NCI-H460 (cell line): Measurements from ENCODE around the gene ACOX3. TPM values are rescaled to one million over a fixed set of nuclear protein-coding genes. Genes with fewer than 3 reads are reported as not detected.
"Not testable (repeated sequence)": the region's sequence is repeated elsewhere in the genome, so short reads cannot be mapped to it uniquely, and the experiment has no call there.

ENCODE experiments used
- DNase-seq: peaks from one replicate; pipeline ENCODE4 v3.0.0-alpha.2; 2016; ENCODE audit warnings: low read depth; ENCODE audit errors: extremely low read depth
- total RNA-seq: library from RNA; depleted of rRNA; stranded (reverse); fragments of >200 nt; shearing (Covaris generic); gene quantifications from 2 replicates; pipeline ENCODE4 v1.2.3, GENCODE V29; 2014

Gene ACOX3
- total RNA-seq, 1 experiment from 2014 or later = 5.9 TPM

DNA sequence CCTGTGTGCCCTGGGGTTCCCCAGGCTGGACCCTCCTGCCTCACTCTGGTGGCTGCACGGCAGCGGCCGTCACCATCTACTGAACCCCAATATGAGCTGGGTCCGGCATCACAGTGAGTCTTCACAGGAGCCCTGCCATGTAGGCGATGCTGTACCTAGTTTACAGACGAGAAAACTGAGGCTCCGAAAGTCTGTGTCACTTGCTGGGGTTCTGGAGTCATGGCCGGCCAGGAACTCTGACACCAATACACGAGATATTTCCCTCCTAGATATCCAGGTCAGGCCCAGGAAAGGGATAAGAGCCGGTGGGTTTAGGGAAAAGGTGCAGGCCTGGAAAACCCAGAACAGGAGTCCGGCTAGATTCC lies 96.6 kb downstream of the ACOX3 start:
- DNase-seq = no peak

DNA sequence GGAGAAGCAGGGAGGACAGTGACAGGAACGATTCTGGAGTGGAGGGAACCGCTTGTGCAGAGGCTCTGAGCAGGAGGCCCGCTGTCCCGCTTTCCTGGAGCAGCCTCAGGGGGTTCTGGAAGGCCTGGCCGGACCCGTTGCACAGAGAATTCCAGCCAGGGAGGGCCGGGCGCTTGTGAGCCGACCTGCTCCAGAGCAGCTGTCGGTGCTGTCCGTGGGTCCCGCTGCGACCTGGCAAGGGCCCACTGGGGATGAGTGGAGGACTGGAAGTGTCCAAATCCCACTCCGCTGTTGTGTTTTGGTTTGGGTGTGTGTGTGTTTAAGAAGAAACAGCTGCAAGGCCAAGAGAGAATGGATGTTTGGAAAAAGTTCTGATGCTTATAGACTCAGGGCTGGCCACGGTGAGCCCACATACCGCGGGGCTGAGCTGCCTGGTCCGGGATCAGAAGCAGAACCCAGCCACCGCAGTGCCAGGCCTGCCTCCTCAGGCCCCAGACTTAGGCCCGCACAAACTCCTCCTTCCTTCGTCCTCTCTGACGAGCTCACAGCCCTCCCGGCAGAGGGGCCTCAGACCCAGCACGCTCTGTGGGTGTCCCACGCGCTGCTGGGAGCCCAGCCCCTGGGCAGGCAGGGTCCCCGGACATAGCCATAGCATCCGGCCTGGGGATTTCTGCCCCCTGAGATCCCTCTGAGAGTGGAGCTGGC lies 97.1 kb downstream of the ACOX3 start:
- DNase-seq = no peak

DNA sequence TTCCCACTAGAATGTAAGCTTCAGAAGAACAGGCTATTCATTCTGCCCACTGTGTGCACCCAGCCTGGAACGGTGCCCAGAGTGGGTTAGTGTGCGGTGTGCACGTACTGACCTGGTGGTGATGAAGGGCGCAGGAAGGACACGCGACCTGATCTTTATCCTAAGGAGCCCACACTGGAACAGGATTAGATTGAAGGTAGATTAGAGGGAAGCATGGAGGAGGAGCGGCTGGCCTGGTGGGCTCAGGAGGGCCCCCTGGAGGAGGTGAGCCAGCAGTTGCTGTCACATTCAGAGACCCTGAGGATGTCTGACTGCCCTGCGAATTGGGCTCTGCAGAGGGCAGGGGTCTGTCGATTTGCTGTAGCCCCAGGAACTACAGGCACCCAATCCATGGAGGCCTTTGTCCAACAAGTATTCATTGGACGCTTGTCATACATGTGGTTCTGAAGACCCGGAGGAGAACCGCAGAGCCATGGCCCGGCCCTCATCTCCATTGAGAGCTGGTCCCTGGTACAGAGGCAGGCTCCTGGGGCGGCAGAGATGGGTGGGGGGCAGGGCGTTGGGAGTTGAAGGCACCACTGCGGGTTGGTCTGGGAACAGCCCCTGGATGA lies 97.8 kb downstream of the ACOX3 start:
- DNase-seq = no peak

DNA sequence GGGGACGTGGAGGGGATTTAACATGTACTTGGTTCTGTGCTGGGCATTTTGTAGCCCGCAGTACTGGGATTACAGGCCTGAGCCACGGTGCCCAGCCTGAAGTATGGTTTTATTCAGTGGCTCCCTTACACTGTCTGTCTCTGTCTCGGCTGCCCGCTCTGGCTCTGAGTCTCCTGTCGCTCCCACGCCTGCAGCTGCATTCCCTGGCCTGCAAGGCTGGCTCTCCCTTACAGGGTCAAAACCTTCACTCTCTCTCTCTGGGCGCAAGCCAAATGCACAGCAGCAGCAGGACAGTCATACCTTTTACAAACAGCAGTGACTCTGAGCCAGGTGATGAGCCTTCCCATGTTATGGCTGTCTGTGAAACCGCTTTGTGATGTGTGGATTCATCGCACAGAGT lies 98.8 kb downstream of the ACOX3 start:
- DNase-seq = no peak

DNA sequence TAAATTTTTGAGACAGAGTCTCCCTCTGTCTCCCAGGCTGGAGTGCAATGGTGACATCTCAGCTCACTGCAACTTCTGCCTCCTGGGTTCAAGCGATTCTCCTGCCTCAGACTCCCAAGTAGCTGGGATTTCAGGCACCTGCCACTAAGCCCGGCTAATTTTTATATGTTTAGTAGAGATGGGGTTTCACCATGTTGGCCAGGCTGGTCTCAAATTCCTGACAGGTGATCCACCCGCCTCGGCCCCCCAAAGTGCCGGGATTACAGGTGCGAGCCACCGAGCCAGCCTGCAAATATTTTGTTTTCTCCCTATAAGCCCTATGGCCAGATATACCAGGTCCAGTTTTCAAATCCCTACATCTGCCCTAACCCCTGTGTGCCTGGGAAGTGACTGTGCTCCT lies 99.2 kb downstream of the ACOX3 start:
- not testable (repeated sequence) for DNase-seq

DNA sequence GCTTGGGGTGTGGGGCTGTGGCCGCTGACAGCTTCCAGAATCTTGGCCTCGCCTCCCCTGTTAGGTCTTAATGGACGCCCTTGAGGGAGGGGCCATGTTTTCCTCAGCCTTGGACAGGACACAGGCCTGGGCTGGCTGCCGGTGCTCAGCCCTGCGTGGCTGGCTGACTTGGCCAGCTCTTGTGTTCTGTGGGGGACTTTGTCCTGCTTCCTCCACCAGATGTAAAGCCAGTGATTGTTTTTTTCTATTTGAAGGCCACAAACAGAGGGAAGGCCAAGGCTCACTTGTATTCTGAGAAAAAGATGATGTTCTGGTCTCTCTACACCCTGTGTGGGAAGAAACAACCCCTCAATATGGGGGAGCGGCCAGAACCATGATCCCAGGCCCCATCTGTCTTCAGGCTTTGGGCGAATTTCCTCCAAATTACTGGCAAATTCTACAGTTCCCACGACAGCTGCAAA lies 99.7 kb downstream of the ACOX3 start:
- DNase-seq = no peak

DNA sequence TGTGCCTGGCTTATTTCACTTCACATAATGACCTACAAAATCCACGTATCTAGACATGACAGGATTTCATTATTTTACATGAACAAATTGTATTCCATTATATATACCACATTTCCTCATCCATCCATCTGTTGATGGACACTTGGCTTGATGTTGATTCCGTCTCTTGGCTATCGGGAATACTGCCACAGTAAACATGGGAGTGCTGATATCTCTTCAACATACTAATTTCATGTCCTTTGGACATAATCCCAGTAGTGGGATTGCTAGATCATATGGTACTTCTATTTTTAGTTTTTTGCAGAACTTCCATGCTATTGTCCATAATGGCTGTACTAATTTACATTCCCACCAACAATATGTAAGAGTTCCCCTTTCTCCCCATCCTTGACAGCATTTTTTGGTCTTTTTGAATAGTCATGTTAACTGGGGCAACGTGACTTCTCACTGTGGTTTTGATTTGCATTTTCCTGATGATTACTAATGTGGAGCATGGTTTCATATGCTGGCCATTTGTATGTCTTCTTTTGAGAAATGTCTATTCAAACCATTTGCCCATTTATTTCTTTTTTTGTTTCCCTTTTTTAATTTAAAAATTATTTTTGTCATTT lies 102.1 kb downstream of the ACOX3 start:
- no peak for DNase-seq

DNA sequence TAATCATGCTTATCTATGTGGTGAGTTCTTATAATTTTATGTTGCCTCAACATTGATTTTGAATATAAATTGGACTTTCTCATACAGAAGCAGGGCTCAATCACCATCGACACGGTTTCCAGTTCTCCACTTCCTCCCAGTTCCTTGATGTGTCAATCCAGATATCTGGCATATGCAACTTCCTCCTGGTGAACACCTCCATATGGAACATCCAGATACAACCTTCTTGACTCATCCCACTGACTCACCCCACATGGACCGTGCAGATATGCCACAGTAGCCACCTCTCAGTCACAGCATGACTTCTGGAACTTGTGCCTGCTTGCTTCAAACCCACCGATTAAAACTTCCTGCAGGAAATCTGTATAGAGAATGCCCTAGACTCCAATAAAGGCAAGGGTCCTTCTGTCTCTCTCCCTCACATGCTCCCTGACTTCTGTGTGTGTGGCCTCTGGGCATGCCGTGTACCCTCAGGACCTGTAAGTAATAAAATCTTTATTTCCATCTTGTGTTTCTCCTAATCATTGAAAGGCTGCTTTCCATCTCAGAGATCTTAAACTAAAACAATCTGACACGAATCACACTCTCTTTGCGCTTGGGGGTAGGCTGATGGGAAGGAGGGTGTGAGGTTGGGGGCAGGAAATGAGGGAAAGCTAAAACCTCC lies 104.0 kb downstream of the ACOX3 start:
- no peak for DNase-seq

DNA sequence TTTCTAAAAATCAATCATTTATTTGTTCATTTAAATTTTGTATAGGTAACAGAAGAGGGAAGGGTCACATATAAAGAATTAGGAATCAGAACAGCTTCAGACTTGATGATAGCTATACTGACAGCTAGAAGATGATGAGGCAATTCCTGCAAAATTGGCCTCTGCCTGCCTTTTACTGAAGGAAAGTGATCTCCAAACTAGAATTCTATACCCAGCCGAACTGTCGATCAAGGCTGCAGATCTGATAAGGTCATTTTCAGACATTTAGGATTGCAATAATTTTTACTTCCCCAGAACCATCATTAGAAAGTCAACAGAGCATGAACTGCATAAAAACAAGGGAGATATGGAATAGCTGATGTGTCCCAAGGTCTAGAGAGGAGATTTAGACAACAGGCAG lies 104.7 kb downstream of the ACOX3 start:
- DNase-seq = no peak

DNA sequence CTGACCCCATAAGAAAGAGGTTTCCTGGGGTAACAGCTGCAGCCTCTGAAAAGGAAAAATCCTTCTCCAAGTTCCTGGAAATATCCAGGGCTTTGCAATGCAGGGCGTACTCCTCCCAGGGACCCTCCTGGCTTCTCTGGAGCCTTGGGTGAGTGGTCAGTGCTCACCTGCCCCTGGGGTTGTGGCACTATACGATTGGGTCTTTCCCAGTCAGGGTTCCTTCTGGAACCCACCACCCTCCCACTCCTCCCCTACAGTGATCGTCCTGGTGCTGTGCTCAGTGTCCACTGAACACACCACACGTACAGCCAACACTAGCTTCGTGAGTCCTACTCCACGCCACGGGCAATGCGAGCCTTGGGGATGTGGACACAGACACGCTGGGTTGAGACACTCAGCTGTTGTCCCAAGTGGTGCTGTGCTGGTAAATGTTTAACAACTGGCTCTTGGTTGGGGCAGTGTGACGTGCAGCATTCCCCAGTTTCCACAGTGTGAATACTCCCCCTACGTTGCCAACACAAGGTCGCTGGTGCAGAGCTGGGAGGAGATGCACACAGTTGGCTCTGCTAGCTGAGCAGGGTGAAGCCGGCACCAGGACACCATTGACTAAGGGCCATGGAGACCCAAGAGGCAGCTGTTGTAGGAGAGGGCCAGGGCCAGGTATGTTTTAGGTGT lies 105.6 kb downstream of the ACOX3 start:
- DNase-seq = no peak

DNA sequence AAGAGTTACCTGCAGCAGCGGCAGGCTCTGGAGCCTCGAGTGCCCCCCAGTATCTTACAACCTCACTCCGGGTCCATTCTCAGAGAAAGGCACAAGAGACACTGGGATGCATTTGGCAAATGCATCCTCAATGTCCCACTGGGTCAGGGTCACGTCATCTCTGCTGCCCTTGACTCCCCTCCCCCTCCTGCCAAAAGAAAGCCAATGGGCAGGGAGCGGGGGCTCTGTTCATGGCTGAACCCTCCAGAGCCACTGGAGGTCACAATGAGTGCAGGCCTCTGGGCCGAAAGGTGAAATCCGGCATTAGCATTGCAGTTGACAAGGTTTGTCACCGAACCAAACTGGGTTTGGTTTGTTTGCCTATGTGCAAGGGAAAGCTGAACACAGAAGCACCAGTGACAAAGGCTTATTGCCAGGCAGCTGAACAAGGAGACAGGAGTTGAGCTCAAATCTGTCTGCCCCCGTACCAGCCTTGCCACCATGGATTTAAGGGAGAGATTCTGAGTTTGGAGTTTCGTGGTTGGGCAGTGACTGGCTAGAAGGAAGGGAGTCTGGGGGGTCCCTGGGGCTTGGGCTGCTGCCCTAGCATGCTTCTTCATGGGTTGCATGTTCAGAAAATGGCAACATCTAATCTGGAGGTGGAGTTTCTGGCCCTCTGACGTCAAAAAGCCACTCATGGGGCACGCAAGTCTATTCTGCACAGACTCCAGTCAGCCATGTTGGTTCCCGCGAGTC lies 106.6 kb downstream of the ACOX3 start:
- DNase-seq = no peak

DNA sequence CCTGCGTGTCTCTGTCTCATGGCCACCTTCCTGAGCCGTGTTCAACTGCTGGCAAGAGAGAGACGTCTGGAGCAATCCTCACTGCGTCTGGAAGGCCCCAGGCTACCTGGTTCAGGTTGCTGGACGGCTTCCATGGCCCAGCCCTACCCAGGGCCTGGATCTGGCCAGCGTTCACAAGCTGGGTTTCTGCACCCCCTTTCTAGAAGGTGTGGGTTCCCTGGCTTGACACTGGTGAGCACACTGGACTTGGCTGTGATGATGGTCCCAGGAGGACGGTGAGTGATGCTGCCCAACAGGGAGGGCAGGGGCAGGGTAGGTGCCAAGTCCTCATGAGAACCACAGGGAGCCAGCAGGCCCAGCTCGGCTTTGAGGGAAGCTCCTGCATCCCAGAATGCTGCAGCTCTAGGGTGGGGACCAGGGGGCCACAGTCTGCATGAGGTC lies 107.6 kb downstream of the ACOX3 start:
- no peak for DNase-seq

DNA sequence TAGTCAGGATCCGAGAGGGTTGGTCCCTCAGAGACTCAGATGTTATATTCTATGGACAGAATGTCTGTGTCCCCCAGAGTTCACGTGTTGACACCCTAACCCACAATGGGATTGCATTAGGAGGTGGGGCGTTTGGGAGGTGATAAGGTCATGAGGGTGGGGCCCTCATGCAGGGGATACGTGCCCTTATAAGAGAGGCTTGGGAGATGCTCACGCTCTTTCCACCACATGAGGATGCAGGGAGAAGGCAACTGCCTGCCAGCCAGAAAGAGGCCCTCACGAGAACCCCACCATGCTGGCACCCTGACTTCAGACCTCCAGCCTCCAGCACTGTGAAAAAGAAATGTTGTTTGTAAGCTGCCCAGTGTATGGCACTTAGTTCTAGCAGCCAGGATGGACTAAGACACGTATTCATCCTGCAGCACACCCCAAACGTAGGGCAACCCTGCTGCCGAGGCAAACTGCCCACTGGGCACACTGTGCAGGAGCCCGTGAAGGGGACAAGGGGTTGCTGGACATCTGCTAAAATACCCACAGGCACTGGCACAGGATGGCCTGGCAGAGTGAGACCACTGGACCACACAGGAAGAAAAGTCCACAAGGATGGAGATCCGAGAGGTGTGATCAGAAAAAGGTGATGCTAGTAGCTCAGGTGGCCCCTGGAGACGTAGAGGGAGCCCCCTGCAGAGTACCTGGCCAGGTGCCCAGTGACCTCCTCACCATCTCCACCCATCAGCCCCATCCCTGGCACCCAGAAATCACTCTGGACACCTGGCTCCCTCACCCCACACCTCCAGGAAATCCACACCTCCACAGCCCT lies 108.3 kb downstream of the ACOX3 start:
- DNase-seq = no peak

DNA sequence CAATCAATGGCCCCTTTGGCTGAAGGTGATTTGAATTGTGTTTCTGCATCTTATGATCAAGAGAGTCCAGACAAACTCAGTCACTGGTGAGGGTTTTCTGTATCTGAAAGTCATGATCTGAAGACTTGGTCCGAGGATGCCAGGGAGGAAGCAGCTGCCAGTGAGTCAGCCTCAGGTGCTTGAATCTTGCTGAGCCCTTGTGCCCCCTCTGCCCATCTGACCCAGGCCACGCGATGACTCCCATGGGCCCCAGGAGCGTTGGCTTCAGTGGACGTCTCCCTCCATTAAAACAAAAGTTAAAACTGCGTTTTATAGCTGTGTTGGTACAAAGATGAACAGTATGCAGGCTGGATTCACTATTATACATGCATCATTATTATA lies 109.0 kb downstream of the ACOX3 start:
- DNase-seq = no peak

DNA sequence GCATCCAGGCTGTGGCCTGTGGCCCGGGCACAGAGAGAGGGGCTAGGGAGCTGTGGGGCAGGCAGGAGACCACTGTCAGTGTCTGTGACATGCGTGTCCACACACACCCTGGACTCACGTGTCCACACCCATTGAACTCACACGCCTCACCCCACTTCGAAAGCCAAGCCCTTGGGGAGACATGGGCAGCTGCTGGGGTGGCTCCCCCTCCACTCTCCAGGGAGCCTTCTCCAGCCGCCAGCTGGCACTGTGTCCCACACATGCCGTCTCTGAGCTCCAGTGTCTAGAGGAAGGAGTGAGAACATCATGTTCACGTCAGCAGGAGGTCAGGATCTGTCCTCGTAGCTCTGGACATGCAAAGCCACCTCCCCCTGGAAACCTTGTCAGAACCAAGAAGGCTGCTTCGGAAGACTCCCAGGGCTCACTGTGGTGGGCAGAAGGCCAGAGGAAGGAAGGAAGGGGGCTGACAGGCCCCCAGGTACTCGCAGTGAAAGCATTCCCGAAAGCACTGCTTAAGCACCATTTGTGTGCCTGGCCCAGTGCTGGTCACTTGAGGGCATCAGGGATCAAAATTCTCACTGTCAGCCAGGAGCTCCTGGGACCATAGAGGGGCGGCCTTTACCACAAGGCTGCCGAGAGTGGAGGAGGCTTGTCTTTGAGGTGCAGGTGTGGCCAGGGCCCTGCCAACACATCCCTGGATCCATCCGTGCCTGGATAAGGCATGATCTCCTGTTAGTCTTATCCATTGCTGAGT lies 109.5 kb downstream of the ACOX3 start:
- DNase-seq = no peak

DNA sequence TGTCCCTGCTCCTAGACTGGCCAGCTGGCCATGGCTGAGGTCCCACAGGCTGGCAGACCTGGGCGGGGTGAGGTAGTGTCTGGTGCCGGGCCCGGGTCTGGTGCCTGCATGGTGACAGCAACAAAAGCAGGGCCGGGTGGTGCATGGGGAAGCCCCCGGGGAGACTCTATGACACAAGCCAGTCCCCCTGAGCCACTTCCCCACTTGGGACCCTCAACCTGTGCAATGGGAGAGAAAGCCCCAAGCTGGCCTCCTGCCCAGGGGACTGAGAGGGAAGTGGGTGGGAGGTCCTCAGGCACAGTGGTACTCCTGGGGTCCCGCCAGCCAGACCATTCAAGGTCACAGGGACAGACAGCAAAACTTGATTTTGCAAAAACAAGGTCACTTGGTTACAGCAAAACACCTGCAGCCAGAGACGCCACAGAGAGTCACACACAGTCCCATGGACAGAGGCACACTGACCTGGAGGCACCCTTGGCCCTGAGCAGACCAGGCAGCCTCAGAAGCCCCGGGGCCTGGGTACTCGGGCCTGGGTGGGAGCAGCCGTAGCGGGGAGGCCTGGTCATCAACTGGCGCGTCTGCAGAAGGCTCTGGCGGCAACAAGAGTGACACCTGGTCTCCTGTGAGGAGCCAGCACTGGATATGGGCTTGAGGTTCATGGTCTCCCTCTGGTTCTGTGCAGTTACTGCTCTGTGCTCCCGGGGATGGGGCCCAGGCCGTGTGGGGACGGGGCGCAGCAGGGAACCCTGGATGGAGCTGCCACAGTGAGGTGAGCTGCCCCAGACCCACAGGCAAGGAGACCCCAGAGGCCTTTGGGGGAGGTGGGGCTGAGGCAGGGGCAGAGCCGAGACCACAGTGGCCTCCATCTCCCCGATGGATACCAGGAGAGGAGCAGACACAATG lies 110.4 kb downstream of the ACOX3 start:
- DNase-seq = no peak

DNA sequence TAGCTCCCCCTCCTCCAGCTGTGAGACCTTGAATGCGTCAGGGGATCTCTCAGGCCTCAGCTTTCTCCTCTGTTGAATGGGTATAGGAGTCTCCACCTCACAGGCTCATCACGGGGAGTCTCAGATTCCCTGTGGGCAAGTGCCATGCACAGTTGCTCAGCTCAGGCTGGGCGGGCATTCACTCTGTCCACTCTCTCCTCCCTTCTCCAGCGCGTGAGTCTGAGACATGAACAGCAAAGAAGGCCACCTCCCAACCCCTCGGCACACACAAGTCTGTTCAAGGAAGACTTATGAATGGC lies 111.0 kb downstream of the ACOX3 start:
- DNase-seq = no peak
